ENCODE measurements around the gene ANKRD11. TPM values are rescaled to one million over a fixed set of nuclear protein-coding genes. Genes with fewer than 3 reads are reported as not detected.
"Not testable (repeated sequence)": the region's sequence is repeated elsewhere in the genome, so short reads cannot be mapped to it uniquely, and the experiment has no call there.

Gene ANKRD11
- total RNA-seq, 1 experiment from 2014 or later: 99.4 TPM

GRCh38 chr16:89428605-89429004 is 61.8 kb downstream of the ANKRD11 start:
- CTCF ChIA-PET; H3K27ac ChIP-seq (ENCODE audit: low read length); H3K9me3 ChIP-seq (ENCODE audit: control insufficient read depth, insufficient read depth, low read depth, low read length); H3K27me3 ChIP-seq (ENCODE audit: control insufficient read depth, insufficient read depth, low read length); intact Hi-C loops (cut with micrococcal nuclease; ENCODE audit: unreplicated experiment); POLR2A ChIA-PET; in situ Hi-C loops (cut with HindIII; ENCODE audit: low pct_unique_long_range_greater_than_20kb, low sequenced_read_pairs); H3K4me3 ChIP-seq (ENCODE audit: low read depth in 2 of 2, low read length in 2 of 2); DNase-seq (ENCODE audit: low read depth, low spot score); H3K36me3 ChIP-seq (ENCODE audit: control insufficient read depth, insufficient read depth, low read length); ATAC-seq; BruUV-seq (replicated peaks): not testable (repeated sequence)
- H3K4me1 ChIP-seq (ENCODE audit: control insufficient read depth, insufficient read depth, low read length): peaks cover 29% of the 10 kb centered on the region

DNA sequence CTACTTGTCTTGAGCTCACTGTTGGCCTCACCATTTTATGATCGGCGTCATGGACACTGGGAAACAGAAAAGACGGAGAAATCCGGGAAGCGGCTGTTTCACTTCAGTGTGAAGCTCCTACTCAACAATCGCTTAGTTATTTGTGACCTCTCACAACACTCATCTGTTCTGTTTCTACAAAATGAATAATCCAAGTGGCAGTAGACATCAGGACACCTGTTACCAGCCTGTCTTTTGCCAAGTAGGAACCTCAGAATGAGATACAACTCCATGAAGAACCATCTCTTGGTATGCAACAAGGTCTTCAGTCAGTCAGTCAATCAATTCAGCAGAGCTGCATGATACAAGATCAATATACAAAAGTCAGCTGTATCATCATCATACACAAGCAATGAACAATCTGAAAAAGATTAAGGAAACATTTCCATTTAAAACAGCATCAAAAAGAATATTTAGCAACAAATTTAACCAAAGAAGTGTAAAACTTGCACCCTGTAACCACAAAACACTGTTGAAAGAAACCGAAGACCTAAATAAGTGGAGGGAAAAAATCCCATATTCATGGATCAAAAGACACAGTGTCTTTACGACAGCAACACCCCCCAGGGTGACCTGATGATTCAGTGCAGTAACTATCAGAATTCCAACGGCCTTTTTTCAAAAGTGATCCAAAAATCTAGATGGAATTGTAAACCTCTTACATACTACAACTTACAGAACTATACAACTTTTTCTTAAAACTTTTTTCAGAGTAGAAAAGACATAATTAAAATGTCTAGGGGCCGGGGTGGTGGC is 63.4 kb downstream of the ANKRD11 start:
- Histone ChIP-seq H3K27ac (ENCODE audit: low read length) (no peak overlapping the region), H3K9me3 (ENCODE audit: control insufficient read depth, insufficient read depth, low read depth, low read length) (no peaks in the 10 kb centered on the region), H3K4me3 (ENCODE audit: low read depth in 2 of 2, low read length in 2 of 2) (no peak overlapping the region), H3K36me3 (ENCODE audit: control insufficient read depth, insufficient read depth, low read length) (no peaks in the 10 kb centered on the region), H3K4me1 (ENCODE audit: control insufficient read depth, insufficient read depth, low read length) (peaks cover 34% of the 10 kb centered on the region), H3K27me3 (ENCODE audit: control insufficient read depth, insufficient read depth, low read length) (no peaks in the 10 kb centered on the region)
- in situ Hi-C loops (cut with HindIII; ENCODE audit: low pct_unique_long_range_greater_than_20kb, low sequenced_read_pairs) (no loop called here), intact Hi-C loops (cut with micrococcal nuclease; ENCODE audit: unreplicated experiment) (no loop called here)
- TF ChIP-seq REST (IDR thresholded peaks at IDR 0.05; ENCODE audit: insufficient read depth in 1 of 2, low read depth in 2 of 2, low read length in 1 of 2) (no peak), SIN3A (IDR thresholded peaks at IDR 0.05; ENCODE audit: borderline replicate concordance, insufficient read depth, low read depth, low read length) (no peak), TCF7L2 (IDR thresholded peaks at IDR 0.05; ENCODE audit: low read depth, low read length) (no peak), CTCF (IDR thresholded peaks at IDR 0.05) (no peak), POLR2AphosphoS5 (IDR thresholded peaks at IDR 0.05; ENCODE audit: low read depth, low read length) (no peak)
- ChIA-PET POLR2A (no interaction called here), CTCF (no interaction called here)
- BruUV-seq (replicated peaks): TSS peak; percentile 27
- ATAC-seq: no peak
- DNase-seq (ENCODE audit: low read depth, low spot score): no peak

DNA sequence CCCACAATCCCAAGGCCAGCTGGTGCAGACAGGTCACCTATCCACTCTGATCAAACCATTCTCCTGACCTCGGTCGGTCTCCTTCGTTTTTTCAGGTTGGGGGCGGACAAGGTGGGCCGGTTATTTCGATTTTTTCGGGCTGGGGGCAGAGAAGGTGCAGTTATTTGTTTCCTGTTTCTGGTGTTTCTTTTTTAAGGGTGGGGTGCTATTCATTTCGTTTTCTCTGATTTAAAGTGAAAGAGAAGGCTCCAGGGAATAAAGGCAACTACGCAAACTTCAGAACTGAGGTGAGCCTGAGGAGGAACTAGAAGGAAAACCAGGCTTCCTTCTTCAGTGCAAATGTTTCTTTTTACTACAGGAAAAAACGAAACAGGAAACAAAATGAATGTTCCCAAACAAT is 64.8 kb downstream of the ANKRD11 start:
- no peak for ATAC-seq
- ChIA-PET POLR2A (no interaction called here), CTCF (no interaction called here)
- H3K9me3 ChIP-seq (ENCODE audit: control insufficient read depth, insufficient read depth, low read depth, low read length): no peaks in the 10 kb centered on the region
- in situ Hi-C loops (cut with HindIII; ENCODE audit: low pct_unique_long_range_greater_than_20kb, low sequenced_read_pairs): no loop called here
- no peak overlapping the region for H3K4me3 ChIP-seq (ENCODE audit: low read depth in 2 of 2, low read length in 2 of 2)
- no peak for DNase-seq (ENCODE audit: low read depth, low spot score)
- intact Hi-C loops (cut with micrococcal nuclease; ENCODE audit: unreplicated experiment): no loop called here
- no peaks in the 10 kb centered on the region for H3K27me3 ChIP-seq (ENCODE audit: control insufficient read depth, insufficient read depth, low read length)
- H3K27ac ChIP-seq (ENCODE audit: low read length): no peak overlapping the region
- H3K4me1 ChIP-seq (ENCODE audit: control insufficient read depth, insufficient read depth, low read length): peaks cover 29% of the 10 kb centered on the region
- no peaks in the 10 kb centered on the region for H3K36me3 ChIP-seq (ENCODE audit: control insufficient read depth, insufficient read depth, low read length)
- BruUV-seq (replicated peaks): no TSS peak
- TF ChIP-seq SIN3A (IDR thresholded peaks at IDR 0.05; ENCODE audit: borderline replicate concordance, insufficient read depth, low read depth, low read length) (no peak), TCF7L2 (IDR thresholded peaks at IDR 0.05; ENCODE audit: low read depth, low read length) (no peak), CTCF (IDR thresholded peaks at IDR 0.05) (no peak), REST (IDR thresholded peaks at IDR 0.05; ENCODE audit: insufficient read depth in 1 of 2, low read depth in 2 of 2, low read length in 1 of 2) (no peak), POLR2AphosphoS5 (IDR thresholded peaks at IDR 0.05; ENCODE audit: low read depth, low read length) (no peak)

All from Panc1 (cell line).